Tibial nerve (tissue), 3 donors: ENCODE measurements around the gene SEC23IP.
"Not testable (repeated sequence)": the region's sequence is repeated elsewhere in the genome, so short reads cannot be mapped to it uniquely, and the experiment has no call there.

Experiments
- POLR2A ChIP-seq, 2 donors: fragments of 450-650 bp; IDR thresholded peaks; one replicate each; pipeline ENCODE4 v1.6.1; 2017; ENCODE audit warnings: antibody characterized with exemption in 2 of 2, mild to moderate bottlenecking in 2 of 2, moderate library complexity in 2 of 2
- TF ChIP-seq, protein P1 (sequence below), 5 experiments: fragments of 200-600 bp in 3 of 5; fragments of 450-650 bp in 2 of 5; sonication (generic) in 3 of 5; IDR thresholded peaks; one replicate each; pipeline ENCODE4 v1.5.1; 2016 to 2019; ENCODE audit warnings: antibody characterized with exemption in 5 of 5, mild to moderate bottlenecking in 3 of 5, moderate library complexity in 2 of 5

- TF ChIP-seq, protein P1, sequence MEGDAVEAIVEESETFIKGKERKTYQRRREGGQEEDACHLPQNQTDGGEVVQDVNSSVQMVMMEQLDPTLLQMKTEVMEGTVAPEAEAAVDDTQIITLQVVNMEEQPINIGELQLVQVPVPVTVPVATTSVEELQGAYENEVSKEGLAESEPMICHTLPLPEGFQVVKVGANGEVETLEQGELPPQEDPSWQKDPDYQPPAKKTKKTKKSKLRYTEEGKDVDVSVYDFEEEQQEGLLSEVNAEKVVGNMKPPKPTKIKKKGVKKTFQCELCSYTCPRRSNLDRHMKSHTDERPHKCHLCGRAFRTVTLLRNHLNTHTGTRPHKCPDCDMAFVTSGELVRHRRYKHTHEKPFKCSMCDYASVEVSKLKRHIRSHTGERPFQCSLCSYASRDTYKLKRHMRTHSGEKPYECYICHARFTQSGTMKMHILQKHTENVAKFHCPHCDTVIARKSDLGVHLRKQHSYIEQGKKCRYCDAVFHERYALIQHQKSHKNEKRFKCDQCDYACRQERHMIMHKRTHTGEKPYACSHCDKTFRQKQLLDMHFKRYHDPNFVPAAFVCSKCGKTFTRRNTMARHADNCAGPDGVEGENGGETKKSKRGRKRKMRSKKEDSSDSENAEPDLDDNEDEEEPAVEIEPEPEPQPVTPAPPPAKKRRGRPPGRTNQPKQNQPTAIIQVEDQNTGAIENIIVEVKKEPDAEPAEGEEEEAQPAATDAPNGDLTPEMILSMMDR (IDR thresholded peaks at IDR 0.05), result not testable (repeated sequence)
- TF ChIP-seq POLR2A (IDR thresholded peaks at IDR 0.05), result not testable (repeated sequence)
Measured at GRCh38 chr10:119889201-119889600, 3.3 kb upstream of the SEC23IP start.
